Neutrophil (primary cell): ENCODE data around the gene CDT1.
A peak's percentile ranks its signal among the peaks of the same experiment; 100 is the strongest.
"Not testable (repeated sequence)": the region's sequence is repeated elsewhere in the genome, so short reads cannot be mapped to it uniquely, and the experiment has no call there.

Experiments used
- H3K27ac ChIP-seq: fragments of 200-600 bp; sonication (generic); 2 replicates; pipeline ENCODE4 v1.5.1; 2016; ENCODE audit warnings: mild to moderate bottlenecking, moderate library complexity
- H3K27me3 ChIP-seq: fragments of 200-600 bp; sonication (generic); 2 replicates; pipeline ENCODE4 v1.6.0; 2016; ENCODE audit warnings: mild to moderate bottlenecking
- H3K36me3 ChIP-seq: fragments of 200-600 bp; sonication (generic); 2 replicates; pipeline ENCODE4 v1.5.1; 2017
- H3K4me1 ChIP-seq, 2 experiments: fragments of 200-600 bp in 1 of 2; sonication (generic) in 1 of 2; 1 replicate in 1 of 2; 2 replicates in 1 of 2; pipeline versions ENCODE4 v1.5.1 to v1.6.1; 2013 to 2016; ENCODE audit warnings: low read depth in 1 of 2, low read length in 1 of 2, mild to moderate bottlenecking in 1 of 2, moderate library complexity in 1 of 2; ENCODE audit not compliant: control insufficient read depth in 1 of 2, insufficient read depth in 1 of 2
- H3K4me3 ChIP-seq, 2 experiments: fragments of 200-600 bp in 1 of 2; sonication (generic) in 1 of 2; 1 replicate in 1 of 2; 2 replicates in 1 of 2; pipeline ENCODE4 v1.5.1; 2013 to 2016; ENCODE audit warnings: low read depth in 1 of 2, low read length in 1 of 2, mild to moderate bottlenecking in 1 of 2, moderate library complexity in 1 of 2
- H3K9me3 ChIP-seq: fragments of 200-600 bp; sonication (generic); 2 replicates; pipeline ENCODE4 v1.5.1; 2016
- CTCF ChIP-seq: fragments of 200-600 bp; sonication (generic); IDR thresholded peaks from 2 replicates; pipeline ENCODE4 v1.5.1; 2016; ENCODE audit warnings: antibody characterized with exemption

The CDT1 gene

GRCh38 chr16:88787579-88788314, 15.8 kb upstream of the CDT1 start:
- Histone ChIP-seq H3K27me3 (peaks cover 14% of the 10 kb centered on the region), H3K4me3 (no peak overlapping the region), H3K4me1 (peaks cover 50 to 60% of the 10 kb centered on the region in 2 experiments), H3K9me3 (no peaks in the 10 kb centered on the region), H3K36me3 (no peaks in the 10 kb centered on the region), H3K27ac (no peak overlapping the region)
- no peak for TF ChIP-seq CTCF

- not testable (repeated sequence) for H3K36me3 ChIP-seq, H3K27ac ChIP-seq, H3K27me3 ChIP-seq, H3K9me3 ChIP-seq, H3K4me3 ChIP-seq
- H3K4me1 ChIP-seq = peaks cover 55 to 60% of the 10 kb centered on the region in 2 experiments
Observed at GRCh38 chr16:88788749-88789148, 14.8 kb upstream of the CDT1 start.

GRCh38 chr16:88789594-88789993, 14.0 kb upstream of the CDT1 start:
- H3K4me3 ChIP-seq = peak overlapping the region in 1 of 2 experiments; percentile 56
- no peak for TF ChIP-seq CTCF
- H3K9me3 ChIP-seq = no peaks in the 10 kb centered on the region
- no peaks in the 10 kb centered on the region for H3K36me3 ChIP-seq
- H3K27ac ChIP-seq = peak overlapping the region; percentile 91
- H3K27me3 ChIP-seq = peaks cover under 1% of the 10 kb centered on the region
- peaks cover 55 to 60% of the 10 kb centered on the region in 2 experiments for H3K4me1 ChIP-seq

- no peaks in the 10 kb centered on the region for H3K9me3 ChIP-seq
- H3K4me1 ChIP-seq = peaks cover 64% of the 10 kb centered on the region in 2 experiments
- H3K4me3 ChIP-seq = peak overlapping the region; percentile 40 to 56
- no peaks in the 10 kb centered on the region for H3K27me3 ChIP-seq
- TF ChIP-seq CTCF = no peak
- peak overlapping the region; percentile 91 for H3K27ac ChIP-seq
- no peaks in the 10 kb centered on the region for H3K36me3 ChIP-seq
Observed at GRCh38 chr16:88790312-88791211, 13.0 kb upstream of the CDT1 start.

- Histone ChIP-seq H3K4me3 (peak overlapping the region in 1 of 2 experiments; percentile 4), H3K27ac (peak overlapping the region; percentile 91), H3K27me3 (no peaks in the 10 kb centered on the region), H3K9me3 (no peaks in the 10 kb centered on the region), H3K4me1 (peaks cover 62 to 66% of the 10 kb centered on the region in 2 experiments), H3K36me3 (no peaks in the 10 kb centered on the region)
- TF ChIP-seq CTCF = no peak
Observed at GRCh38 chr16:88792078-88792550, 11.5 kb upstream of the CDT1 start.
